ENCODE data around the gene C1orf52. TPM values are rescaled to one million over a fixed set of nuclear protein-coding genes. Genes with fewer than 3 reads are reported as not detected.
A peak's percentile ranks its signal among the peaks of the same experiment; 100 is the strongest.

The C1orf52 gene

GRCh38 chr1:85202864-85203255 is 56.6 kb downstream of the C1orf52 start:
- H3K4me2 ChIP-seq (ENCODE audit: low read length): no peak overlapping the region
- no peaks in the 10 kb centered on the region for H3K27me3 ChIP-seq (ENCODE audit: control insufficient read depth, insufficient read depth, low read length)
- H3K36me3 ChIP-seq (ENCODE audit: insufficient read depth, low read length): no peaks in the 10 kb centered on the region
- no peaks in the 10 kb centered on the region for H3K9me3 ChIP-seq (replicated peaks; ENCODE audit: low read length)
- H3K4me3 ChIP-seq (ENCODE audit: low read length): no peak overlapping the region
- H3K4me1 ChIP-seq (ENCODE audit: control insufficient read depth, insufficient read depth, low read length): peaks cover 38% of the 10 kb centered on the region
- no peak overlapping the region for H3K9ac ChIP-seq (ENCODE audit: low read depth, low read length)

- Histone ChIP-seq H3K4me3 (ENCODE audit: low read length) (peak overlapping the region; percentile 93), H3K4me1 (ENCODE audit: control insufficient read depth, insufficient read depth, low read length) (peaks cover 38% of the 10 kb centered on the region), H3K4me2 (ENCODE audit: low read length) (peak overlapping the region; percentile 97), H3K9me3 (replicated peaks; ENCODE audit: low read length) (no peaks in the 10 kb centered on the region), H3K9ac (ENCODE audit: low read depth, low read length) (peak overlapping the region; percentile 92), H3K36me3 (ENCODE audit: insufficient read depth, low read length) (no peaks in the 10 kb centered on the region), H3K27me3 (ENCODE audit: control insufficient read depth, insufficient read depth, low read length) (no peaks in the 10 kb centered on the region)
These were observed 57.2 kb downstream of the C1orf52 start for GRCh38 chr1:85202092-85202863.

- Histone ChIP-seq H3K36me3 (ENCODE audit: insufficient read depth, low read length) (no peaks in the 10 kb centered on the region), H3K4me3 (ENCODE audit: low read length) (peak overlapping the region; percentile 93), H3K4me1 (ENCODE audit: control insufficient read depth, insufficient read depth, low read length) (peaks cover 38% of the 10 kb centered on the region), H3K9me3 (replicated peaks; ENCODE audit: low read length) (no peaks in the 10 kb centered on the region), H3K27me3 (ENCODE audit: control insufficient read depth, insufficient read depth, low read length) (no peaks in the 10 kb centered on the region), H3K4me2 (ENCODE audit: low read length) (peak overlapping the region; percentile 97), H3K9ac (ENCODE audit: low read depth, low read length) (peak overlapping the region; percentile 92)
These were observed 57.9 kb downstream of the C1orf52 start for GRCh38 chr1:85201340-85202091.

GRCh38 chr1:85200463-85201339 is 58.8 kb downstream of the C1orf52 start, which contains the start of gene SYDE2:
Gene SYDE2 (minus strand): TSS chr1:85201016. CDS start chr1:85200996, 20 bp downstream.
- H3K9me3 ChIP-seq (replicated peaks; ENCODE audit: low read length): no peaks in the 10 kb centered on the region
- H3K36me3 ChIP-seq (ENCODE audit: insufficient read depth, low read length): no peaks in the 10 kb centered on the region
- peak within 1 kb of the TSS; percentile 93 for H3K4me3 ChIP-seq (ENCODE audit: low read length)
- H3K4me2 ChIP-seq (ENCODE audit: low read length): peak within 1 kb of the TSS; percentile 97
- H3K4me1 ChIP-seq (ENCODE audit: control insufficient read depth, insufficient read depth, low read length): peaks cover 38% of the 10 kb centered on the region
- H3K9ac ChIP-seq (ENCODE audit: low read depth, low read length): peak within 1 kb of the TSS; percentile 92
- no peaks in the 10 kb centered on the region for H3K27me3 ChIP-seq (ENCODE audit: control insufficient read depth, insufficient read depth, low read length)

Small RNA genes within 50 kb of the gene (small RNA-seq; reads per million reads assigned to genes)
- gene RF00019: not detected

All from skeletal muscle satellite cell (primary cell).